Stomach (tissue), 4 donors: ENCODE data around the gene CIAO3.

Experiments
- CTCF ChIP-seq, 7 experiments: fragments of 450-650 bp in 4 of 7; fragments of 200-600 bp in 3 of 7; sonication (generic) in 3 of 7; IDR thresholded peaks; one replicate each; pipeline ENCODE4 v1.5.1; 2016 to 2019; ENCODE audit warnings: antibody characterized with exemption in 7 of 7, control low read depth in 2 of 7, mild to moderate bottlenecking in 1 of 7
- EP300 ChIP-seq: sonication (generic); formaldehyde crosslinking; IDR thresholded peaks from one replicate; pipeline ENCODE4 v1.6.1; 2017; ENCODE audit warnings: antibody characterized with exemption
- POLR2A ChIP-seq, 4 donors: fragments of 450-650 bp; IDR thresholded peaks; one replicate each; pipeline ENCODE4 v1.6.1; 2016; ENCODE audit warnings: antibody characterized with exemption in 4 of 4, control low read depth in 2 of 4, mild to moderate bottlenecking in 1 of 4, moderate library complexity in 1 of 4
- POLR2AphosphoS5 ChIP-seq, 3 donors: sonication (generic); formaldehyde crosslinking; IDR thresholded peaks; one replicate each; pipeline ENCODE4 v1.6.1; 2016; ENCODE audit warnings: antibody characterized with exemption in 3 of 3

- TF ChIP-seq POLR2AphosphoS5 (IDR thresholded peaks at IDR 0.05) (peak; percentile 71 to 97 (median 73)), CTCF (IDR thresholded peaks at IDR 0.05) (no peak), POLR2A (IDR thresholded peaks at IDR 0.05) (no peak), EP300 (no peak)
Measured at GRCh38 chr16:684071-684794, 56.6 kb downstream of the CIAO3 start, which contains the start of gene JMJD8.
